ENCODE measurements around the gene IL25. TPM values are rescaled to one million over a fixed set of nuclear protein-coding genes. Genes with fewer than 3 reads are reported as not detected.

Gene IL25
- total and polyA plus RNA-seq, 2 of the 13 experiments (the other 11 are each of a cell fraction or from before 2014, with no cell fraction given) = not detected

DNA sequence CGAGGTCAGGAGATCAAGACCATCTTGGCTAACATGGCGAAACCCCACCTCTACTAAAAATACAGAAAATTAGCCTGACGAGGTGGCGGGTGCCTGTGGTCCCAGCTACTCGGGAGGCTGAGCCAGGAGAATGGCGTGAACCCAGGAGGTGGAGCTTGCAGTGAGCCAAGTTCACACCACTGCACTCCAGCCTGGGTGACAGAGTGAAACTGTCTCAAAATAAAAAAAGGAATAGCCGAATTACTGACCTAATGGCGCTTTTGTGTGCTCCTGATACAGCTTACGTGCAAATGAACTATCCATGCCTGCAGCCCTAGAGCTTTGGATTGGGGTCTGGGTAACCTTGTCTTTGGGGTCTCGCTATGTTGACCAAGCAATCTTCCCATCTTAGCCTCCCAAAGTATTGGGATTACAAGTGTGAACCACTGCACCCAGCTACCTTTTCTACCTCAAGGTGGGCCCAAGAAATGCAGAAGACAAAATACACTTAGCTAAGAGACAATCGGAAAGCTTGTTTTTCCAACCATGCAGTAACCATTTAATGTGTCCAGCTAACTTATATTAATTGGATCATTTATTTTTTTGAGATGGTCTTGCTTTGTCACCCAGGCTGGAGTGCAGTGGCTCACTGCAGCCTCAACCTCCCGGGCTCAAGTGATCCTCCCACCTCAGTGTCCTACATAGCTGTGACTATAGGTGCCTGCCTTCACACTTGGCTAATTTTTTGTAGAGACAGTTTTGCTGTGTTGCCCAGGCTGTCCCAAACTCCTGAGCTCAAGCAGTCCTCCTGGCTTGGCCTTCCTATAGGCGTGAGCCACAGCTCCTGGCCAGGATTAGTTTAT lies 45.9 kb upstream of the IL25 start (continued):
- TF ChIP-seq, protein P1, sequence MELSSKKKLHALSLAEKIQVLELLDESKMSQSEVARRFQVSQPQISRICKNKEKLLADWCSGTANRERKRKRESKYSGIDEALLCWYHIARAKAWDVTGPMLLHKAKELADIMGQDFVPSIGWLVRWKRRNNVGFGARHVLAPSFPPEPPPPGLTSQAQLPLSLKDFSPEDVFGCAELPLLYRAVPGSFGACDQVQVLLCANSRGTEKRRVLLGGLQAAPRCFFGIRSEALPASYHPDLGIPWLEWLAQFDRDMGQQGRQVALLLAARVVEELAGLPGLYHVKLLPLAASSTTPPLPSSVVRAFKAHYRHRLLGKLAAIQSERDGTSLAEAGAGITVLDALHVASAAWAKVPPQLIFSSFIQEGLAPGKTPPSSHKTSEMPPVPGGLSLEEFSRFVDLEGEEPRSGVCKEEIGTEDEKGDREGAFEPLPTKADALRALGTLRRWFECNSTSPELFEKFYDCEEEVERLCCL (CRISPR knock-in tag; IDR thresholded peaks at IDR 0.05; ENCODE audit: borderline replicate concordance) = peak; percentile 80
- TF ChIP-seq ZNF644 (CRISPR knock-in tag; IDR thresholded peaks at IDR 0.05; ENCODE audit: low read depth) (no peak), CENPT (CRISPR knock-in tag; IDR thresholded peaks at IDR 0.05; ENCODE audit: low read depth) (no peak), MAFG (CRISPR knock-in tag; IDR thresholded peaks at IDR 0.05) (no peak), RELA (CRISPR knock-in tag; IDR thresholded peaks at IDR 0.05) (no peak), HIVEP1 (CRISPR knock-in tag; IDR thresholded peaks at IDR 0.05) (no peak), NFYB (CRISPR knock-in tag; IDR thresholded peaks at IDR 0.05) (no peak), ZNF546 (CRISPR knock-in tag; conservative IDR thresholded peaks at IDR 0.05) (no peak), HOXA3 (CRISPR knock-in tag; IDR thresholded peaks at IDR 0.05) (peak; percentile 34; the same call in 1 of the 2 replicates), CHD2 (IDR thresholded peaks at IDR 0.05; ENCODE audit: low read depth, low read length) (no peak), RFX1 (IDR thresholded peaks at IDR 0.05) (no peak), POLR2AphosphoS2 (IDR thresholded peaks at IDR 0.05; ENCODE audit: low read depth, low read length) (peak; percentile 94), RFXANK (CRISPR knock-in tag; IDR thresholded peaks at IDR 0.05) (no peak), HNF4A (CRISPR knock-in tag; IDR thresholded peaks at IDR 0.05) (no peak), ZNF180 (CRISPR knock-in tag; IDR thresholded peaks at IDR 0.05; ENCODE audit: borderline replicate concordance, low read depth) (no peak), EP300 (IDR thresholded peaks at IDR 0.05; ENCODE audit: low read depth in 2 of 2, low read length in 2 of 2) (no peak), EP300 (CRISPR knock-in tag; IDR thresholded peaks at IDR 0.05; ENCODE audit: borderline replicate concordance) (peak; percentile 34; the same call in 1 of the 2 replicates)
- TF ChIP-seq, protein P2, sequence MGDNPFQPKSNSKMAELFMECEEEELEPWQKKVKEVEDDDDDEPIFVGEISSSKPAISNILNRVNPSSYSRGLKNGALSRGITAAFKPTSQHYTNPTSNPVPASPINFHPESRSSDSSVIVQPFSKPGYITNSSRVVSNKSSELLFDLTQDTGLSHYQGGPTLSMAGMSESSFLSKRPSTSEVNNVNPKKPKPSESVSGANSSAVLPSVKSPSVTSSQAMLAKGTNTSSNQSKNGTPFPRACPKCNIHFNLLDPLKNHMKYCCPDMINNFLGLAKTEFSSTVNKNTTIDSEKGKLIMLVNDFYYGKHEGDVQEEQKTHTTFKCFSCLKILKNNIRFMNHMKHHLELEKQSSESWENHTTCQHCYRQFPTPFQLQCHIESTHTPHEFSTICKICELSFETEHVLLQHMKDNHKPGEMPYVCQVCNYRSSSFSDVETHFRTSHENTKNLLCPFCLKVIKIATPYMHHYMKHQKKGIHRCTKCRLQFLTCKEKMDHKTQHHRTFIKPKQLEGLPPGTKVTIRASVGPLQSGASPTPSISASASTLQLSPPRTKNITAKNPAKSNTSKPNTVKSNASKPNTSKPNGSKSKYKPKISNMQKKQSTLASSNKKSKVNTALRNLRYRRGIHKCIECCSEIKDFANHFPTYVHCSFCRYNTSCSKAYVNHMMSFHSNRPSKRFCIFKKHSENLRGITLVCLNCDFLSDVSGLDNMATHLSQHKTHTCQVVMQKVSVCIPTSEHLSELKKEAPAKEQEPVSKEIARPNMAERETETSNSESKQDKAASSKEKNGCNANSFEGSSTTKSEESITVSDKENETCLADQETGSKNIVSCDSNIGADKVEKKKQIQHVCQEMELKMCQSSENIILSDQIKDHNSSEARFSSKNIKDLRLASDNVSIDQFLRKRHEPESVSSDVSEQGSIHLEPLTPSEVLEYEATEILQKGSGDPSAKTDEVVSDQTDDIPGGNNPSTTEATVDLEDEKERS (CRISPR knock-in tag; IDR thresholded peaks at IDR 0.05) = peak; percentile 72; the same call in 1 of the 2 replicates
- TF ChIP-seq, protein P3, sequence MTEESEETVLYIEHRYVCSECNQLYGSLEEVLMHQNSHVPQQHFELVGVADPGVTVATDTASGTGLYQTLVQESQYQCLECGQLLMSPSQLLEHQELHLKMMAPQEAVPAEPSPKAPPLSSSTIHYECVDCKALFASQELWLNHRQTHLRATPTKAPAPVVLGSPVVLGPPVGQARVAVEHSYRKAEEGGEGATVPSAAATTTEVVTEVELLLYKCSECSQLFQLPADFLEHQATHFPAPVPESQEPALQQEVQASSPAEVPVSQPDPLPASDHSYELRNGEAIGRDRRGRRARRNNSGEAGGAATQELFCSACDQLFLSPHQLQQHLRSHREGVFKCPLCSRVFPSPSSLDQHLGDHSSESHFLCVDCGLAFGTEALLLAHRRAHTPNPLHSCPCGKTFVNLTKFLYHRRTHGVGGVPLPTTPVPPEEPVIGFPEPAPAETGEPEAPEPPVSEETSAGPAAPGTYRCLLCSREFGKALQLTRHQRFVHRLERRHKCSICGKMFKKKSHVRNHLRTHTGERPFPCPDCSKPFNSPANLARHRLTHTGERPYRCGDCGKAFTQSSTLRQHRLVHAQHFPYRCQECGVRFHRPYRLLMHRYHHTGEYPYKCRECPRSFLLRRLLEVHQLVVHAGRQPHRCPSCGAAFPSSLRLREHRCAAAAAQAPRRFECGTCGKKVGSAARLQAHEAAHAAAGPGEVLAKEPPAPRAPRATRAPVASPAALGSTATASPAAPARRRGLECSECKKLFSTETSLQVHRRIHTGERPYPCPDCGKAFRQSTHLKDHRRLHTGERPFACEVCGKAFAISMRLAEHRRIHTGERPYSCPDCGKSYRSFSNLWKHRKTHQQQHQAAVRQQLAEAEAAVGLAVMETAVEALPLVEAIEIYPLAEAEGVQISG (CRISPR knock-in tag; IDR thresholded peaks at IDR 0.05) = no peak; the same call in 1 of the 2 replicates
- TF ChIP-seq, protein P4, sequence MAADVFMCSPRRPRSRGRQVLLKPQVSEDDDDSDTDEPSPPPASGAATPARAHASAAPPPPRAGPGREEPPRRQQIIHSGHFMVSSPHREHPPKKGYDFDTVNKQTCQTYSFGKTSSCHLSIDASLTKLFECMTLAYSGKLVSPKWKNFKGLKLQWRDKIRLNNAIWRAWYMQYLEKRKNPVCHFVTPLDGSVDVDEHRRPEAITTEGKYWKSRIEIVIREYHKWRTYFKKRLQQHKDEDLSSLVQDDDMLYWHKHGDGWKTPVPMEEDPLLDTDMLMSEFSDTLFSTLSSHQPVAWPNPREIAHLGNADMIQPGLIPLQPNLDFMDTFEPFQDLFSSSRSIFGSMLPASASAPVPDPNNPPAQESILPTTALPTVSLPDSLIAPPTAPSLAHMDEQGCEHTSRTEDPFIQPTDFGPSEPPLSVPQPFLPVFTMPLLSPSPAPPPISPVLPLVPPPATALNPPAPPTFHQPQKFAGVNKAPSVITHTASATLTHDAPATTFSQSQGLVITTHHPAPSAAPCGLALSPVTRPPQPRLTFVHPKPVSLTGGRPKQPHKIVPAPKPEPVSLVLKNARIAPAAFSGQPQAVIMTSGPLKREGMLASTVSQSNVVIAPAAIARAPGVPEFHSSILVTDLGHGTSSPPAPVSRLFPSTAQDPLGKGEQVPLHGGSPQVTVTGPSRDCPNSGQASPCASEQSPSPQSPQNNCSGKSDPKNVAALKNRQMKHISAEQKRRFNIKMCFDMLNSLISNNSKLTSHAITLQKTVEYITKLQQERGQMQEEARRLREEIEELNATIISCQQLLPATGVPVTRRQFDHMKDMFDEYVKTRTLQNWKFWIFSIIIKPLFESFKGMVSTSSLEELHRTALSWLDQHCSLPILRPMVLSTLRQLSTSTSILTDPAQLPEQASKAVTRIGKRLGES (CRISPR knock-in tag; IDR thresholded peaks at IDR 0.05; ENCODE audit: borderline replicate concordance) = no peak

All from HepG2 (cell line).